Fibroblast of lung (primary cell): ENCODE measurements around the gene SEMA3D. TPM values are rescaled to one million over a fixed set of nuclear protein-coding genes. Genes with fewer than 3 reads are reported as not detected.

Experiments
- DNase-seq, 2 donors: peaks; one replicate each; pipeline versions ENCODE4 v3.0.0 to v3.0.0-alpha.2; 2010; ENCODE audit warnings: low read depth in 2 of 2
- H2AFZ ChIP-seq: 2 replicates; pipeline ENCODE4 v1.5.1; 2012; ENCODE audit warnings: low read length, control low read depth, inconsistent platforms
- H3K27ac ChIP-seq: 2 replicates; pipeline ENCODE4 v1.5.1; 2011; ENCODE audit warnings: low read length, control low read depth; ENCODE audit not compliant: insufficient read depth
- H3K27me3 ChIP-seq: 2 replicates; pipeline ENCODE4 v1.5.1; 2011; ENCODE audit warnings: mild to moderate bottlenecking, low read length; ENCODE audit not compliant: control insufficient read depth, insufficient read depth
- H3K36me3 ChIP-seq: 2 replicates; pipeline ENCODE4 v1.5.1; 2011; ENCODE audit warnings: low read length; ENCODE audit not compliant: control insufficient read depth, insufficient read depth
- H3K4me1 ChIP-seq: 2 replicates; pipeline ENCODE4 v1.5.1; 2011; ENCODE audit warnings: low read length; ENCODE audit not compliant: control insufficient read depth, insufficient read depth; ENCODE audit errors: extremely low read depth
- H3K4me2 ChIP-seq: 2 replicates; pipeline ENCODE4 v1.5.1; 2011; ENCODE audit warnings: low read length, control low read depth; ENCODE audit not compliant: insufficient read depth; ENCODE audit errors: extremely low read depth
- H3K4me3 ChIP-seq, 4 experiments: fragments of 200-600 bp in 1 of 4; sonication (generic) in 1 of 4; replicated peaks in 1 of 4; 2 replicates each; pipeline ENCODE4 v1.5.1; 2011 to 2016; ENCODE audit warnings: low read length in 4 of 4, low read depth in 3 of 4, mild to moderate bottlenecking in 3 of 4, control low read depth in 2 of 4, inconsistent platforms in 1 of 4, mixed read lengths in 1 of 4; ENCODE audit not compliant: insufficient read depth in 1 of 4; ENCODE audit errors: control extremely low read depth in 1 of 4
- H3K79me2 ChIP-seq: 2 replicates; pipeline ENCODE4 v1.5.1; 2012; ENCODE audit warnings: mild to moderate bottlenecking, low read length, inconsistent platforms; ENCODE audit not compliant: control insufficient read depth, insufficient read depth
- H3K9ac ChIP-seq: 2 replicates; pipeline ENCODE4 v1.5.1; 2011; ENCODE audit warnings: mild to moderate bottlenecking, low read length, control low read depth; ENCODE audit not compliant: insufficient read depth
- H3K9me3 ChIP-seq: 2 replicates; pipeline ENCODE4 v1.5.1; 2012; ENCODE audit warnings: low read depth, low read length; ENCODE audit not compliant: control insufficient read depth, insufficient read depth
- H4K20me1 ChIP-seq: 2 replicates; pipeline ENCODE4 v1.5.1; 2011; ENCODE audit warnings: low read length; ENCODE audit not compliant: control insufficient read depth, insufficient read depth; ENCODE audit errors: extremely low read depth
- EZH2 ChIP-seq: IDR thresholded peaks from 2 replicates; pipeline ENCODE4 v1.5.1; 2012; ENCODE audit warnings: low read length, control low read depth, mild to moderate bottlenecking; ENCODE audit errors: missing control alignments
- polyA plus RNA-seq, 2 donors: library from polyadenylated mRNA; depleted of rRNA in 1 of 2; stranded (reverse) in 1 of 2; unstranded in 1 of 2; fragments of >200 nt; gene quantifications; 2 replicates each; pipeline ENCODE4 v1.2.1, GENCODE V29; 2011 to 2012; ENCODE audit warnings: missing spikeins in 1 of 2
- total RNA-seq: library from RNA; depleted of rRNA; stranded (reverse); fragments of >200 nt; gene quantifications from 2 replicates; pipeline ENCODE4 v1.2.1, GENCODE V29; 2014
- TF ChIP-seq, protein P1 (sequence below), 2 donors: IDR thresholded peaks in 1 of 2; conservative IDR thresholded peaks in 1 of 2; 1 replicate in 1 of 2; 2 replicates in 1 of 2; pipeline ENCODE4 v1.5.1; 2011 to 2012; ENCODE audit warnings: low read length in 2 of 2, control low read depth in 1 of 2, inconsistent platforms in 1 of 2, low read depth in 1 of 2, mild to moderate bottlenecking in 1 of 2

The SEMA3D gene
- total and polyA plus RNA-seq, 2 donors (not counting 1 experiment from before 2014, with no cell fraction given), result 4.1 to 4.6 TPM

DNA sequence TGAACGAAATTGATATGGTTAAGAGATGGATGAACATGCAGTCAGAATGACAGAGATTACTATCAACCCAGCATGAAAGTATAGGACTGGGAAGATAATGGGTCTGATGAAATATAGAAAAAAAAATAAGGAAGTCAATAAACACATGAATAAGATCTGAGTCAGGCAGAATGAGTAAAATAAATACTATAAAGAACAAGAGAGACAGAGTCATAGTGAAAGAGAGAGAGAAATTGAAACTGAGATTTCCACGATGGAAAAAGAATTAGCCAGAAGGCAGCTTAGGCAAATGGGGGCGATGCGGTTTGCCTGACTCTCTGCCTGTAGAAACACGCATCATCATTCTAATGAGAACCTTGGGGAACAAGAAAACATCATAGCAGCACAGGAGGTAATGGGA, 26.6 kb downstream of the SEMA3D start:
- DNase-seq, result peak; percentile 45 to 63
- Histone ChIP-seq H3K4me2 (peak overlapping the region; percentile 87), H3K9ac (no peak overlapping the region)

DNA sequence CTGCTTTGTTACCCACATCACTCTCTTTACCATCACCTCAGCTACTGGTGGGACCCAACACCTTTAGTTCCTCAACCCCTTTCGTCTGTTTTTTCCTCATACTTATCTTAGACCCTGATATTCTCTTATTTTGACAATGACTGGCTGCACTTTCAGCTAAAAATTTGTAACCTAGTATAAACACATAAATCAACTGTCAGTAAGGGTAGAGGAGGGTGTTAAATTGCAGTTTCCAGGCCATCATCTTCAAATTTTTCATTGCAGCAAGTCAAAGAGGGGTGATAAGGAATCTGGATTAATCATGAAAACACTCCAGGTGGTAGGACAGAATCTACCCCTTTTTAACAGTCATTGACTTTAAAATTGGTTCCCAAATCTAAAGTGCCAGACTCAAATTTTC, 27.9 kb downstream of the SEMA3D start:
- Histone ChIP-seq H3K9me3 (no peaks in the 10 kb centered on the region), H3K9ac (no peak overlapping the region), H2AFZ (no peak overlapping the region), H3K27ac (no peak overlapping the region), H3K4me1 (peaks cover 2% of the 10 kb centered on the region), H3K4me3 (no peak overlapping the region), H4K20me1 (no peaks in the 10 kb centered on the region), H3K4me2 (no peak overlapping the region), H3K27me3 (no peaks in the 10 kb centered on the region), H3K36me3 (no peaks in the 10 kb centered on the region), H3K79me2 (no peaks in the 10 kb centered on the region)
- TF ChIP-seq EZH2, result no peak
- TF ChIP-seq, protein P1, sequence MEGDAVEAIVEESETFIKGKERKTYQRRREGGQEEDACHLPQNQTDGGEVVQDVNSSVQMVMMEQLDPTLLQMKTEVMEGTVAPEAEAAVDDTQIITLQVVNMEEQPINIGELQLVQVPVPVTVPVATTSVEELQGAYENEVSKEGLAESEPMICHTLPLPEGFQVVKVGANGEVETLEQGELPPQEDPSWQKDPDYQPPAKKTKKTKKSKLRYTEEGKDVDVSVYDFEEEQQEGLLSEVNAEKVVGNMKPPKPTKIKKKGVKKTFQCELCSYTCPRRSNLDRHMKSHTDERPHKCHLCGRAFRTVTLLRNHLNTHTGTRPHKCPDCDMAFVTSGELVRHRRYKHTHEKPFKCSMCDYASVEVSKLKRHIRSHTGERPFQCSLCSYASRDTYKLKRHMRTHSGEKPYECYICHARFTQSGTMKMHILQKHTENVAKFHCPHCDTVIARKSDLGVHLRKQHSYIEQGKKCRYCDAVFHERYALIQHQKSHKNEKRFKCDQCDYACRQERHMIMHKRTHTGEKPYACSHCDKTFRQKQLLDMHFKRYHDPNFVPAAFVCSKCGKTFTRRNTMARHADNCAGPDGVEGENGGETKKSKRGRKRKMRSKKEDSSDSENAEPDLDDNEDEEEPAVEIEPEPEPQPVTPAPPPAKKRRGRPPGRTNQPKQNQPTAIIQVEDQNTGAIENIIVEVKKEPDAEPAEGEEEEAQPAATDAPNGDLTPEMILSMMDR (conservative IDR thresholded peaks at IDR 0.05 in 1 of 2, IDR thresholded peaks at IDR 0.05 in 1 of 2; ENCODE audit: low read depth in 1 of 2, low read length in 2 of 2), result no peak
- no peak for DNase-seq

More for the DNA sequence above, 26.6 kb downstream of the SEMA3D start:
- Histone ChIP-seq H3K4me3 (peak overlapping the region in 2 of 4 experiments; percentile 6 to 23), H3K27me3 (no peaks in the 10 kb centered on the region), H2AFZ (no peak overlapping the region), H3K79me2 (no peaks in the 10 kb centered on the region), H3K27ac (no peak overlapping the region), H3K36me3 (no peaks in the 10 kb centered on the region), H4K20me1 (no peaks in the 10 kb centered on the region), H3K4me1 (peaks cover 2% of the 10 kb centered on the region), H3K9me3 (no peaks in the 10 kb centered on the region)
- TF ChIP-seq EZH2, result no peak
- TF ChIP-seq, protein P1 (conservative IDR thresholded peaks at IDR 0.05 in 1 of 2, IDR thresholded peaks at IDR 0.05 in 1 of 2; ENCODE audit: low read depth in 1 of 2, low read length in 2 of 2), result no peak

DNA sequence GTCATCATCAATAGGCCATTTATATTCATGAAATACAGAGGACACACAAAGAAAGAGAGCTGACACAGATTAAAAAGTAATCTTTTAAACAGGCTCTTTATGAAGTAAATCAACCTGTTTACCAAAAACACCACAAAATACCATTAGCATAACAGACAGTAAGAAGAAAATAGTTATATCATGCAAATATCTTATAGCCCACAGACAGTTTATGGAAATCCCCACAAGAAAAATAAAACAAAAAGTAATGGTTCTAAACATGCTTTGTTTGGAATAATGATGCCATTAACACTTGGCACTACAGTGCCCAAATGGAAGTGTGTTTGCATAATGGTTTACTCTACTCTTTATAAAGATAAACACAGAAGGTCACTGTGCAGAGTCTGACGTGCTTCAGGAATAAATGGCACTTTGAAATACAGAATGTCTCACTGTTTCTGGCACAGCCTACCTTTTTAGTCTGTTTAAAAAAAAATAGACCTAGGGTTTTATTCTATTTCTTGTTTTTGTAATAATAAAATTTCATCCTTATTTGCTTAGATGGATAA, 30.1 kb downstream of the SEMA3D start:
- Histone ChIP-seq H3K27me3 (no peaks in the 10 kb centered on the region), H3K9me3 (no peaks in the 10 kb centered on the region)

More for the DNA sequence above, 30.1 kb downstream of the SEMA3D start:
- H4K20me1 ChIP-seq, result no peaks in the 10 kb centered on the region
- H3K9ac ChIP-seq, result no peak overlapping the region
- no peak overlapping the region for H3K27ac ChIP-seq
- H2AFZ ChIP-seq, result no peak overlapping the region
- DNase-seq, result no peak
- no peak for TF ChIP-seq EZH2
- TF ChIP-seq, protein P1 (conservative IDR thresholded peaks at IDR 0.05 in 1 of 2, IDR thresholded peaks at IDR 0.05 in 1 of 2; ENCODE audit: low read depth in 1 of 2, low read length in 2 of 2), result no peak
- no peaks in the 10 kb centered on the region for H3K36me3 ChIP-seq
- H3K79me2 ChIP-seq, result no peaks in the 10 kb centered on the region
- no peak overlapping the region for H3K4me2 ChIP-seq
- peaks cover 2% of the 10 kb centered on the region for H3K4me1 ChIP-seq
- H3K4me3 ChIP-seq, result no peak overlapping the region
